ENCODE results near the gene DCUN1D5. TPM values are rescaled to one million over a fixed set of nuclear protein-coding genes. Genes with fewer than 3 reads are reported as not detected.
A peak's percentile ranks its signal among the peaks of the same experiment; 100 is the strongest.

The DCUN1D5 gene
- total RNA-seq, 2 experiments from 2014 or later: 23.1 to 25.9 TPM

DNA sequence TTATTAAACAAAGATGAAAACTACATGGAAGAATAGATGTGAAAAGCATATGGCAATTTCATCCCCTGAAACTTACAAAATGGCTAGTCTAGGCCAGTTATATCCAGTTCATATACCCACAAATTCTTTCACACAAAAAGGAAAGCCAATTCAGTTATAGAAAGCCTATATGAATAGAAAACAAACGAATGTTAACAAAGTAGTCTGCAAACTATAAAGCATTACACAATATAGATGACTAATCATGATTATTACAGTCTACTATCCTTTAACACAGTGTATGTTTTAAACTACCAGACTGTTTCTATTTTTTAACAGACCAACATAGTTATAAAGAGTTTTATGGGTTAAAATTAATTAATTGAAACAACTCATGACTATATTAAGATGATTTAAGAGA lies 12.1 kb downstream of the DCUN1D5 start:
- no peak for DNase-seq
- Mint-ChIP-seq H3K4me3 (no peak overlapping the region), H3K4me1 (no peaks in the 10 kb centered on the region), H3K9me3 (no peaks in the 10 kb centered on the region), H3K27ac (no peak overlapping the region), H3K27me3 (no peaks in the 10 kb centered on the region), H3K36me3 (peaks cover 33% of the 10 kb centered on the region)
- ATAC-seq (ENCODE audit: low read depth): no peak
- POLR2A ChIA-PET: no interaction called here

GRCh38 chr11:103078710-103079109 lies 13.2 kb downstream of the DCUN1D5 start:
- H3K9me3 Mint-ChIP-seq: no peaks in the 10 kb centered on the region
- H3K4me3 Mint-ChIP-seq: no peak overlapping the region
- H3K27ac Mint-ChIP-seq: no peak overlapping the region
- peaks cover 36% of the 10 kb centered on the region for H3K36me3 Mint-ChIP-seq
- peaks cover 2% of the 10 kb centered on the region for H3K4me1 Mint-ChIP-seq
- H3K27me3 Mint-ChIP-seq: no peaks in the 10 kb centered on the region
- POLR2A ChIA-PET: no interaction called here
- no peak for ATAC-seq (ENCODE audit: low read depth)
- no peak for DNase-seq

DNA sequence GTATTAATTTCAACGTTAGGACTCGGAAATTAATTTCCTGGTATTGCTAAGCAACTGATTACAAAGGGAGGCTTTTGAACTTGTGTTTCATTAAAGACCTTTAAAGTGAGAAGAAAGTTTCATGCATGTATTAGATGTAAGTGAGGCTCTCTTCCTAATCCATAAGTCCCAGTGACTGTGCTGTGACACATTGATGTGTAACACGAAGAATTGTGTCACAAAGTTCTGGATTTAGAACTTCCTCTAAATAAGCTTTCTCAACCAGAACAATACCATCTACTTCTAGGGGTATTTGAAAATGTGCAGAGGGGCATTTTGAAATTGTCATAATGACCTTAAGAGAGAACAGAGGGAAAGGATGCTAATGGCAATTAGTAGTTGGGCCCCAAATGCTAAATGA lies 14.4 kb downstream of the DCUN1D5 start:
- H3K36me3 Mint-ChIP-seq: peaks cover 37% of the 10 kb centered on the region
- H3K4me3 Mint-ChIP-seq: no peak overlapping the region
- POLR2A ChIA-PET: no interaction called here
- H3K4me1 Mint-ChIP-seq: peaks cover 2% of the 10 kb centered on the region
- H3K27me3 Mint-ChIP-seq: no peaks in the 10 kb centered on the region
- no peak overlapping the region for H3K27ac Mint-ChIP-seq
- DNase-seq (no peak), ATAC-seq (ENCODE audit: low read depth) (no peak)
- H3K9me3 Mint-ChIP-seq: no peaks in the 10 kb centered on the region

DNA sequence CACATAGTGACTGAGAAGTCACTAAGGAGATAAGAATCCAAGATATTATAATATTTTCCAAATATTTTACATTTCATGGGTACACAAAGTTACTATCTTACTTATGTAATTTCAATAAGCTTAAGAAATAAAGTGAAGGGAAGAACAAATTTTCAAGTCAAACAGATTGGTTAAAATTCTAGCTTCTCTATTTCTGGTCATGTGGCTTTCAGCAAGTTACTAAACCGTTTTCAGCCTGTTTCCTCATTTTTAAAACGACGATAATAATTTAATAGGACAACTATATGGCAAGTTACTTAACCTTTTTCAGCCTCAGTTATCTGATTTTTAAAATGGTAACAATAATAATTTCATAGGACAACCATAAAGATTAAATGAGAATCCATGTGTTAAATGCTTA lies 15.6 kb downstream of the DCUN1D5 start:
- Mint-ChIP-seq H3K4me1 (peaks cover 2% of the 10 kb centered on the region), H3K9me3 (no peaks in the 10 kb centered on the region), H3K27ac (no peak overlapping the region), H3K36me3 (peaks cover 40% of the 10 kb centered on the region), H3K4me3 (no peak overlapping the region), H3K27me3 (no peaks in the 10 kb centered on the region)
- DNase-seq (no peak), ATAC-seq (ENCODE audit: low read depth) (no peak)
- POLR2A ChIA-PET: no interaction called here

DNA sequence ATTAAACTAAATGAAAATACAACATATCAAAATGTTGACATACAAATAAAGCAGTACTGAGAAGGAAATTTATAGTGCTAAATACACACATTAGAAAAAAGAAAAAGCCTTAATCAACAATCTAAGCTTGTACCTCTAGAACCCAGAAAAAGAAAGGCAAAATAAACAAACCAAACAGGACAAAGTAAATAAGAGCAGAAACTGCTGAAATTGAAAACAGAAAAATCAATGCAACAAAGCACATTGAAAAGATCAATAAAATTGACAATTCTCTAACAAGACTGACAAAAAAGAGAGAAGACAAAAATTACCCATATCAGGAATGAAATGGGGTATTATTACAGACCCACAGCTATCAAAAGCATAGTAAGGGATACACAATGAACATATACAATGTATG lies 21.0 kb downstream of the DCUN1D5 start:
- H3K9me3 Mint-ChIP-seq: no peaks in the 10 kb centered on the region
- H3K27me3 Mint-ChIP-seq: no peaks in the 10 kb centered on the region
- H3K27ac Mint-ChIP-seq: peak overlapping the region; percentile 5
- ATAC-seq (ENCODE audit: low read depth): no peak
- H3K4me1 Mint-ChIP-seq: peaks cover 34% of the 10 kb centered on the region
- POLR2A ChIA-PET: interaction anchor here (0.8 kb wide), 1 partner anchor 21 kb away, joined by 3 read pairs; the partner anchor contains the start of gene DCUN1D5
- DNase-seq: no peak
- H3K36me3 Mint-ChIP-seq: peaks cover 42% of the 10 kb centered on the region
- H3K4me3 Mint-ChIP-seq: no peak overlapping the region

DNA sequence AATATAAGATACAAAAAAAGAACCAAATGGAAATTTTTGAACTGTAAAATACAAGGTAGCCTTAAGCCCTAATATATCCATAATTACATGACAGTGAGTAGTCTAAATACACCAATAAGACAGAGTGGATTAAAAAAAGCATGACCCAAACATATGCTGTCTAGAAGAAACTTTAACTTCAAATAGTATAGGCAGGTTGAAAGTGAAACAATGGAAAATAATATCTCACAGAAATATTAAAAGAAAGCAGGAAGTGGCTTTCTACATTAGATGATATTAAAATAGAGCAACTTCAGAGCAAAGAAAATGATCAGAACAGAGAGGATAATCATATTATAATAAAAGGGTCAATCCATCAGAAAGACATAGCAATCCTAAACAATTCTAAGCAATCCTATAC lies 21.8 kb downstream of the DCUN1D5 start:
- H3K27me3 Mint-ChIP-seq: no peaks in the 10 kb centered on the region
- ATAC-seq (ENCODE audit: low read depth): peak; percentile 69
- DNase-seq: no peak
- H3K36me3 Mint-ChIP-seq: peaks cover 41% of the 10 kb centered on the region
- H3K4me3 Mint-ChIP-seq: no peak overlapping the region
- peaks cover 34% of the 10 kb centered on the region for H3K4me1 Mint-ChIP-seq
- POLR2A ChIA-PET: no interaction called here
- no peak overlapping the region for H3K27ac Mint-ChIP-seq
- H3K9me3 Mint-ChIP-seq: no peaks in the 10 kb centered on the region

- Mint-ChIP-seq H3K4me1 (peaks cover 34% of the 10 kb centered on the region), H3K9me3 (no peaks in the 10 kb centered on the region), H3K27me3 (no peaks in the 10 kb centered on the region), H3K4me3 (peak overlapping the region; percentile 34), H3K36me3 (peaks cover 40% of the 10 kb centered on the region), H3K27ac (peak overlapping the region; percentile 52)
- no peak for DNase-seq
- POLR2A ChIA-PET: no interaction called here
- ATAC-seq (ENCODE audit: low read depth): no peak
Measured at GRCh38 chr11:103069367-103069766, 22.6 kb downstream of the DCUN1D5 start.

DNA sequence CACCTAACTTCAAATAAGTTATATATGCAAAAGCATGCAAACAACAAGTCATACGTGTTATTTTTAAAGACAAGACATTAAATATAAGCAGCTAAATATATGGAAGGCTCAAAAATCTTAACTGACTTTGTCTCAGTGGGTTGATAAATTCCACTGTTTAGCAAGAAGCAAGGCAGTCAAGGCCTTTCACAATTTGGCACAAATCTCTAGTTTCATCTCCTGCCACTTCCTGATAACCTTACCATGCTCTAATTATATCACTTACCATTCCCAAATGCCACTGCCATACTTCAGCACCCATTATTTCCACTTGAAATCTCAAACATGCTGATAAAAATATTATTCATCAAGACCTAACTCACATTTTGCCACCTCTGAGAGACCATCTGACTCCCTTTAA lies 24.8 kb downstream of the DCUN1D5 start:
- POLR2A ChIA-PET: no interaction called here
- no peaks in the 10 kb centered on the region for H3K27me3 Mint-ChIP-seq
- no peak for DNase-seq
- ATAC-seq (ENCODE audit: low read depth): no peak
- peaks cover 32% of the 10 kb centered on the region for H3K36me3 Mint-ChIP-seq
- no peak overlapping the region for H3K27ac Mint-ChIP-seq
- H3K9me3 Mint-ChIP-seq: no peaks in the 10 kb centered on the region
- peaks cover 32% of the 10 kb centered on the region for H3K4me1 Mint-ChIP-seq
- H3K4me3 Mint-ChIP-seq: no peak overlapping the region

- Mint-ChIP-seq H3K27me3 (no peaks in the 10 kb centered on the region), H3K27ac (no peak overlapping the region), H3K4me1 (peaks cover 2% of the 10 kb centered on the region), H3K9me3 (no peaks in the 10 kb centered on the region), H3K4me3 (no peak overlapping the region), H3K36me3 (peaks cover 7% of the 10 kb centered on the region)
- DNase-seq (no peak), ATAC-seq (ENCODE audit: low read depth) (no peak)
- POLR2A ChIA-PET: no interaction called here
Measured at GRCh38 chr11:103061656-103062055, 30.3 kb downstream of the DCUN1D5 start.

GRCh38 chr11:103055221-103055890 lies 36.6 kb downstream of the DCUN1D5 start:
- Mint-ChIP-seq H3K4me3 (no peak overlapping the region), H3K27me3 (no peaks in the 10 kb centered on the region), H3K9me3 (no peaks in the 10 kb centered on the region), H3K27ac (no peak overlapping the region), H3K4me1 (peaks cover 2% of the 10 kb centered on the region), H3K36me3 (peaks cover 2% of the 10 kb centered on the region)
- DNase-seq (no peak), ATAC-seq (ENCODE audit: low read depth) (no peak)
- POLR2A ChIA-PET: no interaction called here

DNA sequence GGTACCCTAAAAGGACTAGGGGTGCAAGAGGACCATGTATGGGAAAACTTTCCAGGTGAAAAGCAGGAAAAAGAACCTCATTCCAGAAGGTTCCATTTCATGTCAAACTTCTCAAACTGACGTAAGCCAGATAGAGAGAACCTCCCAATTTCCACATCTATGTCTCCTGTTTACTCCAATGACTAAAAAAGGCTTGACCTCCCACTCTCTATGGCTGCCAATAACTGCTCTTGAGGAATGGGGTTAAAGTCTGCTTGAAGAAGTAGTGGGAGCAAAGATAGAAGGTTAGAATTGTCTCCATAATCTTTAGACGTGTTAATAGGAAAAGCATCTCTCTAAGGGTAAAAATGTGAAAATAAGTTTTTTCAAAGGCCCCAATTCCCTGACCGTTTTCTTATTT lies 38.0 kb downstream of the DCUN1D5 start:
- Mint-ChIP-seq H3K36me3 (peaks cover 2% of the 10 kb centered on the region), H3K4me3 (no peak overlapping the region), H3K4me1 (peaks cover 2% of the 10 kb centered on the region), H3K27me3 (no peaks in the 10 kb centered on the region), H3K9me3 (no peaks in the 10 kb centered on the region), H3K27ac (no peak overlapping the region)
- no peak for DNase-seq
- POLR2A ChIA-PET: no interaction called here
- no peak for ATAC-seq (ENCODE audit: low read depth)

DNA sequence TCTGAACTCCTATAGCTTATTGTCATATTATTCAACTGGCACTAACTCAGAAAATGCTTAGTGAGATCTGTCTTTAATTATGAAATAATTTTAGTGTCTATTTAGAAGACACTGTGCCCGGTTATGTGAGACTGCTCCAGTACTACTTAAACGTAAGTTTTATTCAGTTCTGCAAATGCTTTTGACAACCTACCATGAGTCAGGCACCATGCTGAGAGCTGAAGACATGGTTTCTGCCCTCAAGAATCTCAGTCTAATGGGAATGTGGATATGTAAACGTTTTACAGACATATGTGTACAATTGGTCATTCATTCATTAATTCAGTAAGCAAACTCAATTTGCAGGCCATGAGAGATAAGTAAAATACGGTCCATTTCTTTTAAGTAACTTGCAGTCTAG lies 40.0 kb downstream of the DCUN1D5 start:
- POLR2A ChIA-PET: no interaction called here
- no peak overlapping the region for H3K27ac Mint-ChIP-seq
- H3K27me3 Mint-ChIP-seq: peaks cover 2% of the 10 kb centered on the region
- H3K36me3 Mint-ChIP-seq: peaks cover 2% of the 10 kb centered on the region
- H3K4me1 Mint-ChIP-seq: peaks cover 2% of the 10 kb centered on the region
- no peaks in the 10 kb centered on the region for H3K9me3 Mint-ChIP-seq
- DNase-seq: no peak
- no peak for ATAC-seq (ENCODE audit: low read depth)
- no peak overlapping the region for H3K4me3 Mint-ChIP-seq

DNA sequence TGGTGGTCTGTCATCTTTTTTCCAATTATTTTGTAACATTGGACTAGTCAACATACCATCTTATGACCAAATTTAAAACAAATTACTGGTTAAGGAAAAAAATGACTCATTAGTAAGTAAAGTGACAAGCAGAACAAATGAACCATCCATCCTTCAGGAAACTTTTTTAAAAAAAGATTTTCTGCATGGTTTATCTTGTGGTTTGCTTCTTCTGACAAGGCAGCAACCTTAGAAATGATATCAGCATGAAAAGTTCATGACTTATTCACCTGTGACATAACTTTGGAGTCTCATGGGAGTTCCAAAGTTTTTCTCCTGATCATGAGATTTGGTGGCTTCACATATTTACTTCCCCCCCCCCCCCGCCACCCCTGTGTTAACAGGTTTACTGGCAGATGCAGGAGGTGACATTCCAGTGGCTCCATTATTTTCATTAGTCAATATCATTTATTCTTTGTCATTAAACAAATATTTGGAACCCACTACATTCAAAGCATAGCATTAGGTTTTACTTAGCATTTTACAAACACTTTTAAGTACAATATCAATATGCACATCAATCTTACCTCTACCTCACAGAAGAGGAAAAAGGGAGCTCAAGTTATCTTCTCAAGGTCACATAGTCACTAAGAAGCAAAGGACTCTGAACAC lies 40.7 kb downstream of the DCUN1D5 start:
- Mint-ChIP-seq H3K4me3 (no peak overlapping the region), H3K27ac (no peak overlapping the region), H3K4me1 (peaks cover 2% of the 10 kb centered on the region), H3K27me3 (peaks cover 2% of the 10 kb centered on the region), H3K36me3 (peaks cover 2% of the 10 kb centered on the region), H3K9me3 (no peaks in the 10 kb centered on the region)
- no peak for ATAC-seq (ENCODE audit: low read depth)
- no peak for DNase-seq
- POLR2A ChIA-PET: no interaction called here

DNA sequence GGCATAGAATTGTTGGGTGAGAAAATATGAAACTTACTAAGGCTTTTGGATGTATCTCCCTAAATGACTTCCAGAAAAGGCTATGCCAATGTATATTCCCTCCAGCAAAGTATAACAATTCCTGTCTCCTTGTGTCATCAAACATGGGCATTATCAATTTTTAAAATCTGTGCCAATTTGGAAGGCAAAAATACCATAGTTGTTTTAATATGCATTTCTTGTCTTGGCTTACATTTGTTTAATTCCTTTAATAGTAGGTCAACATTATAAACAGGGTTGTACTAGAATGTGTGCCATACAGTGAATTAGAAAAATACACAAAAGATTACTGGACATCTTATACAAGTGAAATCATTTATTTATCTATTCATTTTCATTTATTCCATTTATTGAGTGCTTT lies 41.6 kb downstream of the DCUN1D5 start:
- Mint-ChIP-seq H3K36me3 (peaks cover 2% of the 10 kb centered on the region), H3K4me1 (peaks cover 2% of the 10 kb centered on the region)

More for the DNA sequence above, 41.6 kb downstream of the DCUN1D5 start:
- H3K4me3 Mint-ChIP-seq: no peak overlapping the region
- H3K27me3 Mint-ChIP-seq: peaks cover 2% of the 10 kb centered on the region
- DNase-seq (no peak), ATAC-seq (ENCODE audit: low read depth) (no peak)
- no peaks in the 10 kb centered on the region for H3K9me3 Mint-ChIP-seq
- H3K27ac Mint-ChIP-seq: no peak overlapping the region
- POLR2A ChIA-PET: no interaction called here

Measured in activated naive CD8-positive, alpha-beta T cell treated with anti-CD3 and anti-CD28 coated beads, Interleukin-2, amount 10 ng/mL, durations not matched to agents 7 days and 5 days (primary cell).